Activated T-cell treated with anti-CD3 and anti-CD28 coated beads, Interleukin-2, amount 50 U/mL, for 1 hour (primary cell): ENCODE results near the gene SUGCT.

Experiments used
- DNase-seq: peaks from one replicate; pipeline ENCODE4 v3.0.0-alpha.2; 2020

SUGCT gene

GRCh38 chr7:40701836-40702551 lies 567.2 kb downstream of the SUGCT start:
- DNase-seq = no peak

- no peak for DNase-seq
Measured at GRCh38 chr7:40704172-40704571, 569.4 kb downstream of the SUGCT start.

GRCh38 chr7:40706829-40707228 lies 572.0 kb downstream of the SUGCT start:
- no peak for DNase-seq

- DNase-seq = no peak
Measured at GRCh38 chr7:40709062-40709964, 574.5 kb downstream of the SUGCT start.

GRCh38 chr7:40711706-40712105 lies 576.9 kb downstream of the SUGCT start:
- DNase-seq = no peak

GRCh38 chr7:40714363-40715052 lies 579.7 kb downstream of the SUGCT start:
- DNase-seq = no peak

- DNase-seq = no peak
Measured at GRCh38 chr7:40715053-40715430, 580.2 kb downstream of the SUGCT start.

GRCh38 chr7:40716052-40716451 lies 581.2 kb downstream of the SUGCT start:
- no peak for DNase-seq

GRCh38 chr7:40717242-40717641 lies 582.4 kb downstream of the SUGCT start:
- DNase-seq = no peak

GRCh38 chr7:40720416-40720815 lies 585.6 kb downstream of the SUGCT start:
- DNase-seq = no peak

- no peak for DNase-seq
Measured at GRCh38 chr7:40721342-40721949, 586.6 kb downstream of the SUGCT start.

- no peak for DNase-seq
Measured at GRCh38 chr7:40722242-40722641, 587.4 kb downstream of the SUGCT start.

- DNase-seq = no peak
Measured at GRCh38 chr7:40723829-40724228, 589.0 kb downstream of the SUGCT start.

GRCh38 chr7:40726559-40726958 lies 591.8 kb downstream of the SUGCT start:
- no peak for DNase-seq

GRCh38 chr7:40733114-40733513 lies 598.3 kb downstream of the SUGCT start:
- DNase-seq = no peak

GRCh38 chr7:40733578-40733977 lies 598.8 kb downstream of the SUGCT start:
- DNase-seq = no peak

GRCh38 chr7:40739257-40739656 lies 604.5 kb downstream of the SUGCT start:
- no peak for DNase-seq

GRCh38 chr7:40742270-40742669 lies 607.5 kb downstream of the SUGCT start:
- DNase-seq = no peak

- DNase-seq = no peak
Measured at GRCh38 chr7:40746841-40747556, 612.2 kb downstream of the SUGCT start.

GRCh38 chr7:40747856-40748255 lies 613.1 kb downstream of the SUGCT start:
- DNase-seq = no peak

GRCh38 chr7:40749877-40750276 lies 615.1 kb downstream of the SUGCT start:
- no peak for DNase-seq

- DNase-seq = no peak
Measured at GRCh38 chr7:40753455-40753854, 618.6 kb downstream of the SUGCT start.

GRCh38 chr7:40755438-40755837 lies 620.6 kb downstream of the SUGCT start:
- DNase-seq = no peak
